Transverse colon (tissue), 3 donors: Measurements from ENCODE around the gene SLAMF7.

Experiments used
- POLR2A ChIP-seq: fragments of 450-650 bp; IDR thresholded peaks from one replicate; pipeline ENCODE4 v1.6.1; 2016; ENCODE audit warnings: antibody characterized with exemption, mild to moderate bottlenecking, moderate library complexity
- TF ChIP-seq, protein P1 (sequence below), 5 experiments: fragments of 200-600 bp in 3 of 5; fragments of 450-650 bp in 2 of 5; sonication (generic) in 3 of 5; IDR thresholded peaks; 1 replicate in 2 of 5; 2 replicates in 3 of 5; pipeline ENCODE4 v1.5.1; 2016 to 2017; ENCODE audit warnings: antibody characterized with exemption in 5 of 5, inconsistent platforms in 3 of 5, mild to moderate bottlenecking in 2 of 5, moderate library complexity in 1 of 5

GRCh38 chr1:160799641-160800040, 60.6 kb downstream of the SLAMF7 start:
- TF ChIP-seq, protein P1, sequence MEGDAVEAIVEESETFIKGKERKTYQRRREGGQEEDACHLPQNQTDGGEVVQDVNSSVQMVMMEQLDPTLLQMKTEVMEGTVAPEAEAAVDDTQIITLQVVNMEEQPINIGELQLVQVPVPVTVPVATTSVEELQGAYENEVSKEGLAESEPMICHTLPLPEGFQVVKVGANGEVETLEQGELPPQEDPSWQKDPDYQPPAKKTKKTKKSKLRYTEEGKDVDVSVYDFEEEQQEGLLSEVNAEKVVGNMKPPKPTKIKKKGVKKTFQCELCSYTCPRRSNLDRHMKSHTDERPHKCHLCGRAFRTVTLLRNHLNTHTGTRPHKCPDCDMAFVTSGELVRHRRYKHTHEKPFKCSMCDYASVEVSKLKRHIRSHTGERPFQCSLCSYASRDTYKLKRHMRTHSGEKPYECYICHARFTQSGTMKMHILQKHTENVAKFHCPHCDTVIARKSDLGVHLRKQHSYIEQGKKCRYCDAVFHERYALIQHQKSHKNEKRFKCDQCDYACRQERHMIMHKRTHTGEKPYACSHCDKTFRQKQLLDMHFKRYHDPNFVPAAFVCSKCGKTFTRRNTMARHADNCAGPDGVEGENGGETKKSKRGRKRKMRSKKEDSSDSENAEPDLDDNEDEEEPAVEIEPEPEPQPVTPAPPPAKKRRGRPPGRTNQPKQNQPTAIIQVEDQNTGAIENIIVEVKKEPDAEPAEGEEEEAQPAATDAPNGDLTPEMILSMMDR (IDR thresholded peaks at IDR 0.05) = no peak
- no peak for TF ChIP-seq POLR2A
